GM18861 (cell line): ENCODE measurements around the gene C1orf167.

Source experiments
- ATAC-seq: cut with Tn5 transposase; IDR thresholded peaks from one replicate; pipeline ENCODE4 v1.9.1; 2021; ENCODE audit not compliant: unreplicated experiment

Gene C1orf167

DNA sequence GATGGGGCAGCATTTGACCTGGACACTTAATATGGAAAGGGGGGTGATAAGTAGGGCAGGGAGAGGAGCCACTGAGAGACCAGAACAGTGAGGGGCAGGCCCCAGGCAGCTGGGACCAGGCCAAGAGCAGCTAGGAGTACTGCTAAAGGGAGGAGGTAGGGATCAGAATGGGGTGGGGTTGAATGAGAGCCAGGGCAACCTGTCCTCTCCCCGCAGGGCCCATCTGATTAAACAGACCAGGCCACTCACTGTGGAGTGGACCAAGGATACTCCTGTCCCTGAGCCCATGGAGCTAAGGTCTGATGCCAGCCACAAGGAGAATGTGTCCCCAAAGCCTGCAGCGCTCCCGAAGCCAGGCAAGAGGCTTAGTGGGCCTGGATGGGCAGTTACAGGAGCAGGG lies 2.1 kb downstream of the C1orf167 start:
- ATAC-seq: no peak

DNA sequence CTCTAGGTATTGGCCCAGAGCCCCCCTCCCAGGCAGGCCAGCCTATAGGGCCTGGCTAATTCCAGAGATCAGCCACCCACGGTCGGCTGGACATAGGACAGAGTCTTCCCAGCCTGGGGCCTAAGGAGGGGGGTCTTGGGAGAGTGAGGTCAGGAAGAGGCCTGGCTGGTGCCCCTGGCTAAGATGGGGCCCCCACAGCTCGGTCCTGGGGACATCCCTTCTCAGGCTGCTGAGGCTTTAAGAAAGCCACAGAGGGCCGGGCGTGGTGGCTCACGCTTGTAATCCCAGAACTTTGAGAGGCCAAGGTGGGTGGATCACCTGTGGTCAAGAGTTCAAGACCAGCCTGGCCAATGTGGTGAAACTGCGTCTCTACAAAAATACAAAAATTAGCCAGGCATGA lies 2.5 kb downstream of the C1orf167 start:
- ATAC-seq: no peak

DNA sequence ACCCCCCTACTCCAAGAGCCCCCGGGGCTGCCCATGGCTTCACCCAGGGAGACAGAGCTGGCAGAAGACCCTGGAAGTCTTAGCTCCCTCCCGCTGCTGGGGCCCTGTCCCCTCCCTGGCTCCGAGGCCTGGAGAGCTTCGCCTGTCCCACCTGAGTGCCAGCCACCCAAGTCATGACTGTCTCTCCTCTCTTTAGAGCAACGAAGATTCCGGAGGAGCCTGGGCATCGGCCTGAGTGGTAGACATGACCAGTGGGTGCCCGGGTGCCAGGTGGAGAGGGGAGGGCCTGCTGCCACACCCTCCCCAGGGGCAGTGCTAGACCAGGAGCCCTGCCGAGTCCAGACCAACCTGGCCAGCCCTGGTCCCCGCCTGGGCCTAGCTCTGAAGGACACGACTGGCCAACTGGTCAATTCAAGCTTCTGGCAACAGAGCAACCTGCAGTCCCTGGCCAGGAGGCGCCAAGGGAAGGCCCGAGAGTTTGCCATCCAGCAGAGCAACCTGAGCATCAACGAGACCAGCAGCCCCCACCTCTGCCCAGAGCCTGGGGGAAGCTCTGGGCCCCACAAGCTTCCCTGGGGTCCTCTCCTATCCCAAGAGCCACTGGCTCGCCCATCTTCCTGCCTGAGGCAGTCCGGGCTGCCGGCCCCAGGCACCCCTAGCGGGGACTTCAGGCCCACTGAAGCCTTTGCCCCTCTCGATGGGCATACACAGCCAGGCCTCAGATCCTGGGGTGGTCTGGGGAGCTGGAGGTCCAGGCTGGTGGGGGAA lies 3.9 kb downstream of the C1orf167 start:
- ATAC-seq: no peak

- no peak for ATAC-seq
Observed at GRCh38 chr1:11766429-11766776, 4.4 kb downstream of the C1orf167 start.

DNA sequence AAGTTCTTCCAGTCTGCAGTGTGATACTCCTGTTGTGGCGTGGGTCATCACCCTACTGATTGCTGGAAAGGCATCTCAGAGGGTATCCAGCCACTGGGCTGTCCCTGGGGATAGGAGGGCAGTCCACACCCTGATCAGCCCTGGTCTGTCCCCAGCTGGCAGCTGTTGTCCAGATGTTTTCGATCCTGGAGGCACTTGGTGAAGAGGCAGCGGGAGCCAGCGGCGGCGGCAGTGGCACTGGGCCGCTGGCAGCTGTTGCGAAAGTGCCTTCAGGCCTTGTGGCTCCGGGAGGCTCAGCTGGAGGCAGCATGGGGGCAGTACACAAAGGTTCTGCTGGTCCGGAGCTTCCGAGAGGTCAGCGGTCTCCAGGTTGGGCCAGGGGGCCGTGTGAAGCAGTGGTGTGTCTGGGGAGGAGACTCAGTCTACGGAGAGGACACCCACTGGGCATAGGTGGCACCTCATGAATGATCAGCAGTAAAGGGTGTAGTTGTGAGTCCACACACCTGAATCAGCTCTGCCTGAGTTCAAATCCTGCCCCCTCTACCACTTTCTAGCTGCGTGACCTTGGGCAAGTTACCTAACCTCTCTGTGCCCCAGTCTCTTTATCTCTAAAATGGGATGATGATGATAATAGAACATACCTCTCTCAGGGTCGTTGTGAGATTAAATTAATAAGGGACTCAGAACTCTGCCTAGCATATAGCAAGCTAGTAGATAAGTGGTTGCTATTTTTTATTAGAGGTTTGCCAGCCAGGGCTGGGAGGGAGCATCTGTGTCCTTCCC lies 6.1 kb downstream of the C1orf167 start:
- no peak for ATAC-seq

- ATAC-seq: no peak
Observed at GRCh38 chr1:11768821-11769220, 6.8 kb downstream of the C1orf167 start.

DNA sequence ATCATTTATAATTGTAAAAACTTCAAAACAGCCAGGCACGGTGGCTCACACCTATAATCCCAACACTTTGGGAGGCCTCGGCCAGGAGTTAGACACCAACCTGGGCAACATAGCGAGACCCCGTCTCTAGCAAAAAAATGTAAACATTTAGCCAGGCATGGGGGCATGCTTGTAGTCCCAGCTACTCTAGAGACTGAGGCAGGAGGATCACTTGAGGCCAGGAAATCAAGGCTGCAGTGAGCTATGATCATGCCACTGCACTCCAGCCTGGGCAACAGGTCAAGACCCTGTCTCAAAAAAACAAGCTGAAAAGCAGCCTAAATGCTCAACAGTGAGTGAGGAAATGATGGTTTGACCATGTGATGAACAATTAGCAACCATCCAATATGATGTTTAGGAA lies 7.3 kb downstream of the C1orf167 start:
- ATAC-seq: no peak

DNA sequence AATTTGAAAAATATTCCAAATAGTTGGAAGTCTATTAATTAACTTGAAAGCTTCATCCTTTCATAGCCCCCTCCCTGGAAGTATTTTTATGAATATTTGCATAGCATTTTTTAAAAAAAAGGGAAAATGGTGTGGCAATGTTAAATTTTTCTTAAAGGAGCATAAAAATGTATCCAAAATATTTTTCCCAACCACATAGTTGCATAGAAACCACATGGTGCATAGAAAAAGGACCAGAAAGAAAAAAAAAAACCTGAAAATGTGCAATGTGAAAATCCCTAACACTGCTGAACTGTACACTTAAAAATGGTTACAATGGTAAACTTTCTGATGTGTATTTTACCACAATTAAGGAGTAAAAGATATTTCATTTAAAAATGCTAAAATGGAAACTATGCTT lies 8.0 kb downstream of the C1orf167 start:
- no peak for ATAC-seq

DNA sequence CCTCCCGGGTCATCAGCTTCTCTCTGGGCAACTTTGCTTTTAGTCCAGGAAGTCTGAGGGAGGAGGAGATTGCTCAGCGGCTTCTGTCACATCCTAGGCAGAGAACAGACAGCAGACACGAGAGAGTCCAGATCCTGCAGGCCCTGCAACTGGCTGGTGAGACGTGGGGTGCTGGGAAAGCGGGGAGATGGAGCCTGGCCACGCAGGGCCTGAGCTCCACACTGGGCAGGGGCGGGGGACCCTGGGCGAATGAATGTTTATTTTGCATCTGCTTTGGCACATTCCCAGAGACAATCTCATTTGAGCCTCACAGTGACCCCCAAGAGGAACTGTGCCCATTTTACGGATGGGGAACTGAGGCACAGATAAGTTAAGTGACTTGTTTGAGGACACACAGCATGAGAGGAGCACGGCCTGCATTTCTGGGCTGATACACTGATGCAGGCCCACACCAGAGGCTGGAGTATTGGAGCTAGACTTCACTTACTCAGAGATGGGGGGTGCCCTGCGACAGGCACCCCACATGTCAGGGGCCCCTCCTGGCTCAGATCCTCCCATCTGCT lies 9.6 kb downstream of the C1orf167 start:
- no peak for ATAC-seq

- no peak for ATAC-seq
Observed at GRCh38 chr1:11772458-11772857, 10.5 kb downstream of the C1orf167 start.

DNA sequence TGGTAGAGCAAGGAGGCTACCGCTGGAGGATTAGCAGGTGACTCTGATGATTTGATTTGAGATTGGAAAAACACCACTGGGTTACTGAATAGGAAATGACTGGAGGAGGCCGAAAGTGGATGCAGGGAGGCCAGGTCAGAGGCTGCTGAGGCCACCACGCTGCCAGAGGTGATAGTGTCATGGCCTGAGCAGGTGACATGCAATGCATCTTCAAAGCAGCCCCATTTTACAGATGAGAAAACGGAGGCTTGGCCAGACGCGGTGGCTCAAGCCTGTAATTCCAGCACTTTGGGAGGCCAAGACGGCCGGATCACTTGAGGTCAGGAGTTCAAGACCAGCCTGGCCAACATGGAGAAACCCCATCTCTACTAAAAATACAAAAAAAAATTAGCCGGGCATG lies 12.8 kb downstream of the C1orf167 start:
- no peak for ATAC-seq

- ATAC-seq: no peak
Observed at GRCh38 chr1:11777658-11778322, 15.8 kb downstream of the C1orf167 start.

DNA sequence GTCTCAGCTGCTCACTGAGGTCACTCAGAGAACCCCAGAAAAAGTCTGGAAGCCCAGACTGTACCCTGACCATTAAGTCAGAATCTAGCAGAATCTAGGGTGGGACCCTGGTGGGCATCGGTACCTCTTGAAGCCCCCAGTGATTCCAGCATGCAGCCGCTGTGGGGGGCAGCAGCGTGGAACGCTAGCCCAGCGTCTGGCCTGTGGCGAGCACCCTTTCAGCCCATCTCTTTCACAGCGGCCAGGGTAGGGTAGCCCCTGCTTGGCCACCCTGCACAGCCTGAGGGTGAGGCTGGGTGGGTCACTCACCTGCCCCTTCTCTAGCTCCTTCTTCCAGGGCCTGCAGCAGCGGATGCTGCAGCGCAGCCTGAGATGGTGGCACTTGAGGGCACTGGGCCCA lies 16.3 kb downstream of the C1orf167 start:
- ATAC-seq: no peak

DNA sequence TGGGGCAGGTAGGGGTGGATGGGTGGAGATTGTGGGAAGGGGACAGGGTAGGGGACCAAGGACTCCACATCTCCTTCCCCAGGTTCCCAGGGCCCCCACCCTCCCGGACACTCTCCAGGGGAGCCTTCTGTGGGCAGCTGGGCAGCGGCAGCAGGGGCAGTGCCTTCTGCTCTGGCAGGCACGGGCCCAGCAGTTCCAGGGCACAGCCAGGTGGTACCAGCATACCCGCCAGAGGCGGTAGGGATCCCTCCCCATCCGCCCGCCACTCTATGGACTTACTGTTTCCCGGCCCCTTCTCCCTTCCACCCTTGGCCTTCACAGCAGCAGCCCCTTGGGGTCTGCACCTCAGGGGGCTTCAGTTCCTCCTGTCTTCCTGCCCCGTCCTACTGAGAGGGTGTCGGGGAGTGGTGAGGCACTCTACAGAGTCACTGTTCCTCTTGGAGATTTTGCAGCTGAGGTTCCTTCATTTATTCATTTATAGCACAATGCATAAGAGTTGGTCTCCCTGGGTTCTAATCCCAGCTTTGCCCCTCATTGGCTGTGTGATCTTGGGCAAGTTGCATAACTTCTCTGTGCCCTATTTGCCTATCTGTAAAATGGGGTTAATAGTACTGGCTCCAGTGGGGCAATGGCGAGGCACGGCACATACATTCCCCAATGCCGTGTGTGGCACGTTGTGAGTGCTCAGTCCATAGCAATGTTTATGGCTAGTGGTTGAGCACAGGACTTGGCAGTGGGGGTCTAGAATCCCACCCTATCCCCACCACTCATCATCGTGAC lies 17.0 kb downstream of the C1orf167 start:
- ATAC-seq: no peak

DNA sequence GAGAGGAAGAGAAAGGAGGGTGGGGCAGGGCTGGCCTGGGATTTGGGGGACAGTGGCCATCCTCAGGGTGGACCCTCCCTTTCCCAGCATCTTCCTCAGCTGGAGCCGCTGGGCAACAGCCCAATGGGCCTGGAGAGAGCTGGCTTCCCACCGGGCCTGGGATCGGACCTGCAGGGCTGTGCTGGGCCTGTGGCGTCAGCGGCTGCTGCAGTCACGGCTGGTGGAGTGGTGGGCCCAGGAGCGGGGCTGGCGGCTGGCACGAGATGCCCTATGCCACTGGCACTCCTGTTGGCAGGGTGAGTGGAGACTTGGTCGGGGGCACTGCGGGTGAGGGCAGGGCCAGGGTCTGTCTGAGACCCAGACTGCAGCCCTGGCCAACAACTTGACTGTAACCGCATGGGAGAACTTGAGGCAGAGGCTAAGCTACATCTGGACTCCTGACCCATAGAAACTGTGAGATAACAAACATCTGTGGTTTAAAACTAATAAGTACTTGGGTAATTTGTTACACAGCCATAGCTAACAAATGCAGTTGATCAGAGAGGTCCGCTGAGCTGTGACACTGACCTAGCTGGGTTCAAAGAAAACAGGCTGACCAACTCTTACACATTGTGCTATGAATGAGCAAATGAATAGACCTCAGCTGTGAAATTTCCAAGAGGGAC lies 17.9 kb downstream of the C1orf167 start:
- ATAC-seq: no peak

DNA sequence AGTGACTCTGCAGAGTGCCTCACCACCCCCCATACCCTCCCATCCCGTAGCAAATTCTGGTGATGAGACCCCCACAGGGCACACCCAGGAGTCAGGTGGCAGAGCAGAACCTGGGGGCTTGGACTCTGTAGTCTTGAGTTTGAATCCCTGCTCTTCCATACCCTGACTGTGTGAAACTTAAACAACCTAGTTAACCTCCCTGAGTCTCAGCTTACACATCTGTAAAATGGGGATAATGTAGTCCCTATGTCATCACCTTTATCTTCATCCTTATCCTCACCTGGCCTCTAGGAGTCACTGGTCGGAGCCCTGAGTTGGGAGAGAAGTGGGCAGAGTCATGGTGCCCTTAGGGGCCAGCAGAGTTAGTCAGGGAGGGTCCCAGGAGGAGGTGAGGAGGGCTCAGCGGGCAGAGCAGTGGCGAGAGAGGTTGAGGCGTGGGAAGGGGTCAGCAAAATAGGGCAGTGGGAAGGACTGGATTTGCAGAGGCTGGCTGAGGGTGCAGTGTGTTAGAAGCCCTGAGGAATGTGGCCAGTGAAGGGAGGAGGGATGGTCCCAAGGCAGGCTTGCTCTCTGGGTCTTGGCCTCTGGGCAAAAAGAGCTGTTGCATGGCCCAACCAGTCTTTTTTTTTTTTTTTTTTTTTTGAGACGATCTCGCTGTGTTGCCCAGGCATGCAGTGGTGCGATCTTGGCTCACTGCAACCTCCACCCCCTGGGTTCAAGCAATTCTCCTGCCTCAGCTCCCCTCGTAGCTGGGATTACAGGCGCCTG lies 18.6 kb downstream of the C1orf167 start:
- ATAC-seq: no peak

DNA sequence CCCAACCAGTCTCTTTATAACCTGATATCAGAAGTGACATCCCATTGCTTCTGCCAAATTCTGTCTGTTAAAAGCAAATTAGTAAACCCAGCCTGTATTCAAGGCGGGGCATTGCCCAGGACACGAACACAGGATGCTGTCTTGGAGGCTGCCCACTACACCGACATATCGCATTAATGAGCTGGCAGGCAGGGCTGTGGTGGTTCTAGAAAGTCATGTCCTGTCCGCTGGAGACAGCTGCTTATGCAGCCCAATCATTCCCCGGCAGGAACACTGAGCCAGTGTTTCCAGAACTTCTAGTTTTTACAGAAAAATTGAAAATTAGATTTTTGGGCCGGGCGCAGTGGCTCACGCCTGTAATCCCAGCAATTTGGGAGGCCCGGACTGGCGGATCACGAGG lies 19.3 kb downstream of the C1orf167 start:
- no peak for ATAC-seq

DNA sequence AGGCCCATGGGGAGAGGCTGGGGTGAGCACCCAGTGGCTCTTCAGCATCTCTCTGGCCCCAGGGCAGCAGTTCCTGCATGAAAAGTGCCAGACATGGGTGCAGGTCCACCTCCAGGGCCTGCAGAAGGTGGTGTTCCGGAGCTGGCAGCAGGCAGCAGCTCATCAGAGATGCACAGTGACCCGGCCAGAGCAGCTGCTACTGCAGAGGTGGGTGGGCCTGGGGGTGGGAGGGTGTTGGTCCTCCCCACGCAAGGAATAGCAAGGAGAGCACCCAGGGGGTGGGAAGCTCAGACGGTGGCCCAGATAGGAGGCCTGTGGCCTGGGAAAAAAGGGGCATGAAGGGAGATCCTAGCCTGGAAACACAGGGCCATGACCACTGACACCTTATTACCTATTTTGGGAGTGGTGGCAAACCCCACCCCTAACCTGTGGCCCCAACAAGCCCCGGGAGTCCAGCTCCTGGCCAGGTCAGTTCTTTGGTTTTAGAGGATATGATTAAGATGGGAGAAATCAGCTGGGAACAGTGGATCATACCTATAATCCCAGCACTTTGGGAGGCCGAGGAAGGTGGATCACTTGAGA lies 20.2 kb downstream of the C1orf167 start:
- ATAC-seq: no peak

DNA sequence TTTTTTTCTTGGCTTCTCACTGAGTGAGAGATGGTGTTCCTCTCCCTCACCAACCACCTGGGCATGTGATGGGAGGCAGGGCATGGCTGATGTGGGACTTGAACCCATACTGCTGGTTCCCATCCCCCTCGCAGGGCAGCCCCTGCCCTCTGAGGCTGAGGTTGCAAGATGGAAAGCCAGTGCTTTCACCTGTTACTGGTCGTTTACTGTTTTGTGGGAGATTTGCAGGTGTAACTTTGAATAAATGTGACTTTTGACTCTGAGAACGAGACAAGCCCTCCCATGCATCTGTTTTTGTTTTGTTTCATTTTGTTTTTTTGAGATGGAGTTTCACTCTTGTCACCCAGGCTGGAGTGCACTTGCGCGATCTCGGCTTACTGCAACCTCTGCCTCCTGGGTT lies 21.6 kb downstream of the C1orf167 start:
- no peak for ATAC-seq
